Spleen (tissue), 11 donors: ENCODE results near the gene SLC45A3. TPM values are rescaled to one million over a fixed set of nuclear protein-coding genes. Genes with fewer than 3 reads are reported as not detected.

Experiments
- DNase-seq: peaks from one replicate; pipeline ENCODE4 v3.0.0-alpha.2; 2020
- H3K27ac ChIP-seq, 8 donors: fragments of 200-600 bp; sonication (generic) in 7 of 8; 1 replicate in 4 of 8; 2 replicates in 4 of 8; pipeline versions ENCODE4 v1.5.0 to v1.8.0; 2016 to 2021; ENCODE audit warnings: inconsistent platforms in 4 of 8, mild to moderate bottlenecking in 4 of 8, moderate library complexity in 1 of 8
- H3K27me3 ChIP-seq, 7 donors: fragments of 200-600 bp; sonication (generic) in 6 of 7; replicated peaks in 1 of 7; 1 replicate in 4 of 7; 2 replicates in 3 of 7; pipeline versions ENCODE4 v1.5.0 to v1.8.0; 2016 to 2021; ENCODE audit warnings: inconsistent platforms in 3 of 7, mild to moderate bottlenecking in 1 of 7
- H3K36me3 ChIP-seq, 6 donors: fragments of 200-600 bp; sonication (generic) in 5 of 6; 1 replicate in 4 of 6; 2 replicates in 2 of 6; pipeline versions ENCODE4 v1.5.0 to v1.8.0; 2016 to 2021; ENCODE audit warnings: inconsistent platforms in 2 of 6
- H3K4me1 ChIP-seq, 6 donors: fragments of 200-600 bp; sonication (generic) in 5 of 6; 1 replicate in 3 of 6; 2 replicates in 3 of 6; pipeline versions ENCODE4 v1.5.0 to v1.8.0; 2016 to 2021; ENCODE audit warnings: inconsistent platforms in 3 of 6
- H3K4me3 ChIP-seq, 8 donors: fragments of 200-600 bp; sonication (generic) in 7 of 8; 1 replicate in 4 of 8; 2 replicates in 4 of 8; pipeline versions ENCODE4 v1.5.0 to v1.8.0; 2016 to 2021; ENCODE audit warnings: inconsistent platforms in 4 of 8, mild to moderate bottlenecking in 4 of 8, moderate library complexity in 2 of 8
- H3K9me3 ChIP-seq, 8 donors: fragments of 200-600 bp; sonication (generic) in 7 of 8; 1 replicate in 4 of 8; 2 replicates in 4 of 8; pipeline versions ENCODE4 v1.5.0 to v1.8.0; 2016 to 2021; ENCODE audit warnings: inconsistent platforms in 4 of 8
- CTCF ChIP-seq, 11 experiments: fragments of 200-600 bp in 7 of 11; fragments of 450-650 bp in 4 of 11; sonication (generic) in 4 of 11; IDR thresholded peaks in 8 of 11; conservative IDR thresholded peaks in 3 of 11; 1 replicate in 7 of 11; 2 replicates in 4 of 11; pipeline versions ENCODE4 v1.4.0 to v1.8.0; 2016 to 2021; ENCODE audit warnings: antibody characterized with exemption in 11 of 11, inconsistent platforms in 4 of 11, mild to moderate bottlenecking in 1 of 11
- POLR2A ChIP-seq, 3 donors: fragments of 450-650 bp; IDR thresholded peaks; one replicate each; pipeline ENCODE4 v1.5.1; 2017; ENCODE audit warnings: antibody characterized with exemption in 3 of 3, mild to moderate bottlenecking in 1 of 3
- POLR2AphosphoS5 ChIP-seq, 3 donors: sonication (generic); formaldehyde crosslinking; IDR thresholded peaks; one replicate each; pipeline ENCODE4 v1.5.1; 2017; ENCODE audit warnings: antibody characterized with exemption in 3 of 3
- whole genome bisulfite sequencing, 5 donors: extraction: QIAGEN DNeasy Blood & Tissue Kit in 3 of 5; methylation state at CpG; one replicate each; pipeline versions ENCODE4 v1.1.5 to v1.1.7; 2013 to 2018; 5-methylcytosine and 5-hydroxymethylcytosine counted together
- intact Hi-C: fragments of 100-400 bp; cut with DNase I; formaldehyde crosslinking; loops from one replicate; pipeline ENCODE4 v1.15.0; 2023; ENCODE audit warnings: low total_unique reads
- polyA plus RNA-seq, 3 donors: library from polyadenylated mRNA; stranded (reverse); fragments of 200-250 nt; gene quantifications; one replicate each; pipeline ENCODE4 v1.2.1, GENCODE V29; 2013
- total RNA-seq, 7 donors: library from RNA; depleted of rRNA in 3 of 7; stranded (reverse); fragments of >200 nt in 3 of 7; fragmentation: NEBNext Ultra II Directional in 4 of 7; extraction: Animal tissue kit (Norgen Biotek cat#: 25700) in 4 of 7; gene quantifications; one replicate each; pipeline versions ENCODE4 v1.1.0 to v1.2.1, GENCODE V29; 2016 to 2021
- donor health status: healthy with polysubstance abuse.
- donor health status: DM: no; HTN: no; CAD: no; lungs with moderate emphysema.
- donor health status: DM: no; HTN: no; CAD: no.
- donor health status: Bipolar disorder and iron deficiency.
- donor health status: healthy.
- donor health status: DM: no; HTN: no; CAD: no.
- donor health status: DM: yes; HTN: yes; CAD: no.

The SLC45A3 gene
- total and polyA plus RNA-seq, 10 donors, result 16.8 to 43.7 (median 31.5) TPM

GRCh38 chr1:205689479-205689878 lies 9.2 kb upstream of the SLC45A3 start:
- peak; percentile 29 for DNase-seq
- WGBS, 5 donors, result 90 to 96% (median 94%) methylated on average over 5 of the region's 5 CpGs

GRCh38 chr1:205688171-205689080 lies 8.1 kb upstream of the SLC45A3 start:
- no peak overlapping the region for H3K27ac ChIP-seq
- H3K4me1 ChIP-seq, result peaks cover 5 to 19% (median 6%) of the 10 kb centered on the region in 6 donors
- H3K36me3 ChIP-seq, result no peaks in the 10 kb centered on the region
- TF ChIP-seq CTCF (IDR thresholded peaks at IDR 0.05 in 8 of 11, conservative IDR thresholded peaks at IDR 0.05 in 3 of 11) (no peak), POLR2A (IDR thresholded peaks at IDR 0.05) (no peak), POLR2AphosphoS5 (IDR thresholded peaks at IDR 0.05) (no peak)
- DNase-seq, result peak; percentile 6
- H3K27me3 ChIP-seq, result peaks cover 0 to 3% (median 0%) of the 10 kb centered on the region in 7 donors
- 80 to 89% (median 88%) methylated on average over 7 of the region's 7 CpGs for WGBS, 5 donors
- H3K9me3 ChIP-seq, result no peaks in the 10 kb centered on the region
- intact Hi-C loops, result no loop called here
- no peak overlapping the region for H3K4me3 ChIP-seq

More at GRCh38 chr1:205689479-205689878, 9.2 kb upstream of the SLC45A3 start:
- peaks cover 11 to 29% (median 14%) of the 10 kb centered on the region in 6 donors for H3K4me1 ChIP-seq
- TF ChIP-seq POLR2AphosphoS5 (IDR thresholded peaks at IDR 0.05) (no peak), POLR2A (IDR thresholded peaks at IDR 0.05) (no peak), CTCF (IDR thresholded peaks at IDR 0.05 in 8 of 11, conservative IDR thresholded peaks at IDR 0.05 in 3 of 11) (no peak)
- H3K4me3 ChIP-seq, result no peak overlapping the region
- peaks cover 0 to 3% (median 0%) of the 10 kb centered on the region in 7 donors for H3K27me3 ChIP-seq
- intact Hi-C loops, result no loop called here
- no peaks in the 10 kb centered on the region for H3K9me3 ChIP-seq
- no peak overlapping the region for H3K27ac ChIP-seq
- H3K36me3 ChIP-seq, result no peaks in the 10 kb centered on the region

- peak; percentile 1 for DNase-seq
- TF ChIP-seq POLR2A (IDR thresholded peaks at IDR 0.05) (no peak), CTCF (IDR thresholded peaks at IDR 0.05 in 8 of 11, conservative IDR thresholded peaks at IDR 0.05 in 3 of 11) (no peak), POLR2AphosphoS5 (IDR thresholded peaks at IDR 0.05) (no peak)
- WGBS, 5 donors, result 64 to 88% (median 74%) methylated on average over 2 of the region's 2 CpGs
Measured at GRCh38 chr1:205687242-205687641, 6.9 kb upstream of the SLC45A3 start.

GRCh38 chr1:205681364-205681763 lies 1.1 kb upstream of the SLC45A3 start:
- no peak for TF ChIP-seq POLR2AphosphoS5 (IDR thresholded peaks at IDR 0.05)
- no peak for TF ChIP-seq CTCF (IDR thresholded peaks at IDR 0.05 in 8 of 11, conservative IDR thresholded peaks at IDR 0.05 in 3 of 11)
- no peak for TF ChIP-seq POLR2A (IDR thresholded peaks at IDR 0.05)
- intact Hi-C loops, result no loop called here
- Histone ChIP-seq H3K36me3 (no peaks in the 10 kb centered on the region), H3K27me3 (peaks cover 0 to 28% (median 3%) of the 10 kb centered on the region in 7 donors), H3K4me3 (no peak overlapping the region), H3K4me1 (peaks cover 6 to 49% (median 38%) of the 10 kb centered on the region in 6 donors), H3K9me3 (no peaks in the 10 kb centered on the region), H3K27ac (peak overlapping the region in 1 of 8 donors; percentile 76)
- no peak for DNase-seq
- 84 to 92% (median 89%) methylated on average over 3 of the region's 3 CpGs for WGBS, 5 donors

More at GRCh38 chr1:205687242-205687641, 6.9 kb upstream of the SLC45A3 start:
- H3K36me3 ChIP-seq, result no peaks in the 10 kb centered on the region
- peaks cover 0 to 2% (median 0%) of the 10 kb centered on the region in 7 donors for H3K27me3 ChIP-seq
- H3K4me1 ChIP-seq, result peaks cover 0 to 7% (median 0%) of the 10 kb centered on the region in 6 donors
- intact Hi-C loops, result no loop called here
- H3K4me3 ChIP-seq, result no peak overlapping the region
- no peaks in the 10 kb centered on the region for H3K9me3 ChIP-seq
- H3K27ac ChIP-seq, result no peak overlapping the region
